ENCODE measurements around the gene LEFTY1.

DNA sequence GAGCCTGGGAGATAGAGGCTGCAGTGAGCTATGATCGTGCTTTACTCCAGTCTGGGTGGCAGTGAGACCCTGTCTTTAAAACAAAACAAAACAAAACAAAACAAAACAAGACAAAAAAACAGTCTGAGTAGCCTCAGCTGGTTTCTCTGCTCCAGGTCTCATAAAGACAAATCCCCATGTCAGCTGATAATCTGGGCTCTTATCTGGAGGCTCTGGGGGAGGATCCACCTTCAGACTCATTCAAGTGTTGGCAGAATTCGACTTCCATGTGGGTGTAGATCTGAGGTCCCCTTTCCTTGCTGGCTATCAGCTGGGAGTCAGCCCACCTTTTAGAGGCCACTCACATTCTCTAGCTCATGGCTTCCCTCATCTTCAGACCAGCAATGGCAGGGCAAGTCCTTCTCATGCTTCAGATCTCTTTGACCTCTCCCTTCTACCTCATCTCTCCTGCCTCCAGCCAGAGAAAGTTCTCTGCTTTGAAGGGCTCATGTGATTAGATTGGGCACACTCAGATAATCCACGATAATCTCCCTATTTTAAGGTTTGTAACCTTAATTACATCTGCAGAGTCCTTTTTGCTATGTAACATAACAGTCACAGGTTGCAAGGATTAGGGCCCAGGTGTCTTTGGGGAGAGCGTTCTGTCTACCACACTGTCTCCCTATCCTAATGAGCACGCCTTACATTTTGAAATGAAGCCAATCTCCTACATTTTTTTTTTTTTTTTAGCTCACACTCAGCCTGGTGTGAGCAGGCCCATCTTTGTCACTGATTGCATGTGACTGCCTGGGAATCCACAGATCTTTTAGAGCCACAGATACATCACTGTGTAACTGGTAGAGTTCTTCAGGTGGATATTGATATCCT lies 42.6 kb upstream of the LEFTY1 start:
- TF ChIP-seq, protein P1, sequence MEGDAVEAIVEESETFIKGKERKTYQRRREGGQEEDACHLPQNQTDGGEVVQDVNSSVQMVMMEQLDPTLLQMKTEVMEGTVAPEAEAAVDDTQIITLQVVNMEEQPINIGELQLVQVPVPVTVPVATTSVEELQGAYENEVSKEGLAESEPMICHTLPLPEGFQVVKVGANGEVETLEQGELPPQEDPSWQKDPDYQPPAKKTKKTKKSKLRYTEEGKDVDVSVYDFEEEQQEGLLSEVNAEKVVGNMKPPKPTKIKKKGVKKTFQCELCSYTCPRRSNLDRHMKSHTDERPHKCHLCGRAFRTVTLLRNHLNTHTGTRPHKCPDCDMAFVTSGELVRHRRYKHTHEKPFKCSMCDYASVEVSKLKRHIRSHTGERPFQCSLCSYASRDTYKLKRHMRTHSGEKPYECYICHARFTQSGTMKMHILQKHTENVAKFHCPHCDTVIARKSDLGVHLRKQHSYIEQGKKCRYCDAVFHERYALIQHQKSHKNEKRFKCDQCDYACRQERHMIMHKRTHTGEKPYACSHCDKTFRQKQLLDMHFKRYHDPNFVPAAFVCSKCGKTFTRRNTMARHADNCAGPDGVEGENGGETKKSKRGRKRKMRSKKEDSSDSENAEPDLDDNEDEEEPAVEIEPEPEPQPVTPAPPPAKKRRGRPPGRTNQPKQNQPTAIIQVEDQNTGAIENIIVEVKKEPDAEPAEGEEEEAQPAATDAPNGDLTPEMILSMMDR (IDR thresholded peaks at IDR 0.05; ENCODE audit: low read depth, low read length, missing input control), result no peak
- TF ChIP-seq, protein P2, sequence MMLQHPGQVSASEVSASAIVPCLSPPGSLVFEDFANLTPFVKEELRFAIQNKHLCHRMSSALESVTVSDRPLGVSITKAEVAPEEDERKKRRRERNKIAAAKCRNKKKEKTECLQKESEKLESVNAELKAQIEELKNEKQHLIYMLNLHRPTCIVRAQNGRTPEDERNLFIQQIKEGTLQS (IDR thresholded peaks at IDR 0.05), result no peak
- no peak for TF ChIP-seq JUND (IDR thresholded peaks at IDR 0.05)
- no peak for TF ChIP-seq RAD21 (IDR thresholded peaks at IDR 0.05)
- no peak for TF ChIP-seq SP1 (IDR thresholded peaks at IDR 0.05)
